GM23248 (cell line): Measurements from ENCODE around the gene ACTN2. TPM values are rescaled to one million over a fixed set of nuclear protein-coding genes. Genes with fewer than 3 reads are reported as not detected.

Experiments
- DNase-seq: peaks from one replicate; pipeline ENCODE4 v3.0.0-alpha.2; 2015
- H2AFZ ChIP-seq: fragments of 200-600 bp; sonication (generic); 2 replicates; pipeline ENCODE4 v1.6.1; 2016; ENCODE audit warnings: antibody characterized with exemption
- H3F3A ChIP-seq: fragments of 200-600 bp; sonication (generic); 2 replicates; pipeline ENCODE4 v1.6.1; 2016; ENCODE audit warnings: mild to moderate bottlenecking, antibody characterized with exemption, mixed run types; ENCODE audit not compliant: insufficient read depth
- H3K27ac ChIP-seq: fragments of 200-600 bp; sonication (generic); 2 replicates; pipeline ENCODE4 v1.5.1; 2016; ENCODE audit warnings: mild to moderate bottlenecking
- H3K27me3 ChIP-seq: fragments of 200-600 bp; sonication (generic); replicated peaks from 2 replicates; pipeline ENCODE4 v1.6.1; 2016; ENCODE audit warnings: mild to moderate bottlenecking; ENCODE audit not compliant: insufficient read depth
- H3K36me3 ChIP-seq: fragments of 200-600 bp; sonication (generic); 2 replicates; pipeline ENCODE4 v1.6.1; 2016; ENCODE audit warnings: low read depth, mild to moderate bottlenecking
- H3K4me1 ChIP-seq: fragments of 200-600 bp; sonication (generic); 2 replicates; pipeline ENCODE4 v1.6.1; 2016; ENCODE audit warnings: mild to moderate bottlenecking; ENCODE audit not compliant: insufficient read depth
- H3K4me2 ChIP-seq: fragments of 200-600 bp; sonication (generic); one replicate; pipeline ENCODE4 v1.6.1; 2016; ENCODE audit warnings: mild to moderate bottlenecking; ENCODE audit not compliant: unreplicated experiment
- H3K4me3 ChIP-seq: fragments of 200-600 bp; sonication (generic); 2 replicates; pipeline ENCODE4 v1.5.1; 2016; ENCODE audit warnings: mild to moderate bottlenecking
- H3K79me2 ChIP-seq: fragments of 200-600 bp; sonication (generic); 2 replicates; pipeline ENCODE4 v1.6.1; 2016; ENCODE audit warnings: mild to moderate bottlenecking; ENCODE audit not compliant: insufficient read depth
- H3K9ac ChIP-seq: fragments of 200-600 bp; sonication (generic); 2 replicates; pipeline ENCODE4 v1.6.1; 2016; ENCODE audit warnings: mild to moderate bottlenecking
- H3K9me2 ChIP-seq: fragments of 200-600 bp; sonication (generic); 2 replicates; pipeline ENCODE4 v1.6.1; 2016; ENCODE audit warnings: mixed run types, mild to moderate bottlenecking, moderate library complexity; ENCODE audit not compliant: insufficient read depth
- H3K9me3 ChIP-seq: fragments of 200-600 bp; sonication (generic); one replicate; pipeline ENCODE4 v1.6.1; 2017; ENCODE audit warnings: low read depth
- H4K20me1 ChIP-seq: fragments of 200-600 bp; sonication (generic); 2 replicates; pipeline ENCODE4 v1.6.0; 2016; ENCODE audit not compliant: insufficient read depth
- EZH2 ChIP-seq: fragments of 200-600 bp; sonication (generic); IDR thresholded peaks from 2 replicates; pipeline ENCODE4 v1.6.1; 2018; ENCODE audit warnings: antibody characterized with exemption, mild to moderate bottlenecking; ENCODE audit not compliant: insufficient read depth, poor library complexity, severe bottlenecking
- EZH2phosphoT487 ChIP-seq: fragments of 200-600 bp; sonication (generic); IDR thresholded peaks from 2 replicates; pipeline ENCODE4 v1.6.1; 2018; ENCODE audit warnings: antibody characterized with exemption, moderate library complexity, mild to moderate bottlenecking, low read depth; ENCODE audit not compliant: insufficient read depth
- WGBS, 2 experiments: methylation state at CpG; one replicate each; pipeline ENCODE4 v1.1.6; 2015 to 2017; ENCODE audit warnings: low lambda C conversion rate in 2 of 2, low coverage in 1 of 2; ENCODE audit errors: missing lambda C conversion rate in 2 of 2; 5-methylcytosine and 5-hydroxymethylcytosine counted together
- in situ Hi-C: fragments of 300-500 bp; cut with MboI; formaldehyde crosslinking; loops from 2 replicates; pipeline ENCODE4 v1.15.0; 2020
- polyA plus RNA-seq: library from polyadenylated mRNA; unstranded; fragments of >200 nt; fragmentation: Nextera tagmentation; extraction: Ambion mirVana; gene quantifications from 2 replicates; pipeline ENCODE4 v1.2.1, GENCODE V29; 2016
- total RNA-seq: library from RNA; depleted of rRNA; stranded (reverse); fragments of >200 nt; shearing (Covaris generic); gene quantifications from 2 replicates; pipeline ENCODE4 v1.2.3, GENCODE V29; 2014

Gene ACTN2
- total and polyA plus RNA-seq, 2 experiments from 2014 or later = not detected

- no peaks in the 10 kb centered on the region for H3K27me3 ChIP-seq
- H3F3A ChIP-seq = no peaks in the 10 kb centered on the region
- peak overlapping the region; percentile 93 for H3K9ac ChIP-seq
- peaks cover 56% of the 10 kb centered on the region for H3K79me2 ChIP-seq
- peak overlapping the region; percentile 93 for H2AFZ ChIP-seq
- no peaks in the 10 kb centered on the region for H3K9me2 ChIP-seq
- DNase-seq = peak; percentile 83
- peaks cover 14% of the 10 kb centered on the region for H3K4me1 ChIP-seq
- no peaks in the 10 kb centered on the region for H3K9me3 ChIP-seq
- WGBS, 2 experiments = 3% methylated on average over 41 of the region's 41 CpGs
- no peaks in the 10 kb centered on the region for H4K20me1 ChIP-seq
- H3K36me3 ChIP-seq = no peaks in the 10 kb centered on the region
- TF ChIP-seq EZH2 (no peak), EZH2phosphoT487 (no peak)
- H3K27ac ChIP-seq = peak overlapping the region; percentile 84
- in situ Hi-C loops = no loop called here
- peak overlapping the region; percentile 88 for H3K4me3 ChIP-seq
- peak overlapping the region; percentile 96 for H3K4me2 ChIP-seq
Measured at GRCh38 chr1:236795757-236796667, 109.7 kb downstream of the ACTN2 start.

GRCh38 chr1:236799001-236799400 lies 112.7 kb downstream of the ACTN2 start:
- Histone ChIP-seq H3K9ac (no peak overlapping the region), H3K79me2 (peaks cover 86% of the 10 kb centered on the region), H3K4me3 (no peak overlapping the region), H2AFZ (no peak overlapping the region), H3K4me2 (no peak overlapping the region), H3K36me3 (0 out of 2 replicates have a peak, but pooled peaks cover under 1% of the 10 kb centered on the region), H3K27ac (no peak overlapping the region), H3F3A (no peaks in the 10 kb centered on the region), H3K27me3 (no peaks in the 10 kb centered on the region), H3K9me3 (no peaks in the 10 kb centered on the region), H4K20me1 (0 out of 2 replicates have a peak, but pooled peaks cover 7% of the 10 kb centered on the region), H3K9me2 (no peaks in the 10 kb centered on the region), H3K4me1 (peaks cover 14% of the 10 kb centered on the region)
- TF ChIP-seq EZH2 (no peak), EZH2phosphoT487 (no peak)
- WGBS, 2 experiments = 97 to 100% methylated on average over 5 of the region's 5 CpGs
- no peak for DNase-seq
- in situ Hi-C loops = no loop called here

- no peak for TF ChIP-seq EZH2
- no peak for TF ChIP-seq EZH2phosphoT487
- H3K79me2 ChIP-seq = peaks cover 96% of the 10 kb centered on the region
- in situ Hi-C loops = no loop called here
Measured at GRCh38 chr1:236800002-236800620, 113.8 kb downstream of the ACTN2 start.

GRCh38 chr1:236800623-236801022 lies 114.3 kb downstream of the ACTN2 start:
- peaks cover 99% of the 10 kb centered on the region for H3K79me2 ChIP-seq
- in situ Hi-C loops = no loop called here

More at GRCh38 chr1:236800002-236800620, 113.8 kb downstream of the ACTN2 start:
- Histone ChIP-seq H3K36me3 (peaks cover 6% of the 10 kb centered on the region; the same call in 1 of the 2 replicates), H3F3A (no peaks in the 10 kb centered on the region), H3K4me2 (no peak overlapping the region), H3K9ac (no peak overlapping the region), H3K4me3 (no peak overlapping the region), H3K9me2 (no peaks in the 10 kb centered on the region), H4K20me1 (0 out of 2 replicates have a peak, but pooled peaks cover 7% of the 10 kb centered on the region), H3K4me1 (peaks cover 14% of the 10 kb centered on the region), H3K9me3 (no peaks in the 10 kb centered on the region), H3K27me3 (no peaks in the 10 kb centered on the region), H3K27ac (no peak overlapping the region), H2AFZ (no peak overlapping the region)
- 83 to 89% methylated on average over 5 of the region's 5 CpGs for WGBS, 2 experiments
- DNase-seq = peak; percentile 57

More at GRCh38 chr1:236800623-236801022, 114.3 kb downstream of the ACTN2 start:
- 0 out of 2 replicates have a peak, but pooled peaks cover 7% of the 10 kb centered on the region for H4K20me1 ChIP-seq
- H3K4me3 ChIP-seq = no peak overlapping the region
- H3K9me2 ChIP-seq = no peaks in the 10 kb centered on the region
- peaks cover 6% of the 10 kb centered on the region; the same call in 1 of the 2 replicates for H3K36me3 ChIP-seq
- no peaks in the 10 kb centered on the region for H3K27me3 ChIP-seq
- no peak overlapping the region for H2AFZ ChIP-seq
- H3K4me2 ChIP-seq = no peak overlapping the region
- no peak overlapping the region for H3K9ac ChIP-seq
- H3K9me3 ChIP-seq = no peaks in the 10 kb centered on the region
- H3K27ac ChIP-seq = no peak overlapping the region
- H3K4me1 ChIP-seq = peaks cover 14% of the 10 kb centered on the region
- no peaks in the 10 kb centered on the region for H3F3A ChIP-seq
- TF ChIP-seq EZH2phosphoT487 = no peak
- no peak for TF ChIP-seq EZH2
- no peak for DNase-seq
